ENCODE data around the gene TTC16. TPM values are rescaled to one million over a fixed set of nuclear protein-coding genes. Genes with fewer than 3 reads are reported as not detected.

The TTC16 gene
- total and polyA plus RNA-seq, 4 donors: 1.5 to 5.6 (median 2.7) TPM

DNA sequence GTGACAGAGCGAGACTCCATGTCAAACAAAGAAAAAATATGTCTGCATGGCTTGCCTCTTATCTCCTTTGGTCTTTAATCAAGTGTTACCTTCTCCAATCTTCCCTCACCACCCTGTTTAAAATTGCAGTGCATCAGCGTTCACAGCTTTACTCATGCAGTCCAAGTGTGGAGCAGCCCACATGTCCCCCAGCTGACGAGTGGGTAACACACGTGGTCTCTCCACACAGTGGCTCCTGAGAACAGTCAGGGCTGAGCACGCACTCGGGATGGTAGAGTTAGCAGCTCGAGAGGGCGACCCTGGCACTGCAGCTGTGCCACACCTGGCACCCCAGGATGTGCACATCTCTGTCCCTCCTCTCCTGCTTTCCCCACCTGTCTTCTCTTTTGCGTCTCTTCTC, 35.0 kb upstream of the TTC16 start:
- DNase-seq: no peak
- Histone ChIP-seq H3K9me3 (ENCODE audit: control insufficient read depth in 4 of 4, insufficient read depth in 3 of 4, low read length in 3 of 4) (no peaks in the 10 kb centered on the region), H3K27me3 (ENCODE audit: control insufficient read depth in 3 of 3, insufficient read depth in 3 of 3, low read length in 2 of 3) (no peaks in the 10 kb centered on the region), H3K4me3 (no peak overlapping the region), H3K36me3 (ENCODE audit: control insufficient read depth in 4 of 4, insufficient read depth in 4 of 4, low read length in 4 of 4) (peaks cover 10 to 69% (median 32%) of the 10 kb centered on the region in 4 donors), H3K9ac (ENCODE audit: insufficient read depth in 1 of 2, low read length in 2 of 2) (no peak overlapping the region), H3K27ac (ENCODE audit: low read depth in 1 of 2, low read length in 1 of 2) (no peak overlapping the region), H3K4me1 (ENCODE audit: control insufficient read depth in 5 of 5, insufficient read depth in 5 of 5, low read length in 5 of 5) (no peaks in the 10 kb centered on the region)
- 93 to 94% methylated on average over 9 of the region's 9 CpGs for WGBS, 2 donors
- ATAC-seq (ENCODE audit: insufficient read depth, low FRiP score): no peak
- TF ChIP-seq, protein P1, sequence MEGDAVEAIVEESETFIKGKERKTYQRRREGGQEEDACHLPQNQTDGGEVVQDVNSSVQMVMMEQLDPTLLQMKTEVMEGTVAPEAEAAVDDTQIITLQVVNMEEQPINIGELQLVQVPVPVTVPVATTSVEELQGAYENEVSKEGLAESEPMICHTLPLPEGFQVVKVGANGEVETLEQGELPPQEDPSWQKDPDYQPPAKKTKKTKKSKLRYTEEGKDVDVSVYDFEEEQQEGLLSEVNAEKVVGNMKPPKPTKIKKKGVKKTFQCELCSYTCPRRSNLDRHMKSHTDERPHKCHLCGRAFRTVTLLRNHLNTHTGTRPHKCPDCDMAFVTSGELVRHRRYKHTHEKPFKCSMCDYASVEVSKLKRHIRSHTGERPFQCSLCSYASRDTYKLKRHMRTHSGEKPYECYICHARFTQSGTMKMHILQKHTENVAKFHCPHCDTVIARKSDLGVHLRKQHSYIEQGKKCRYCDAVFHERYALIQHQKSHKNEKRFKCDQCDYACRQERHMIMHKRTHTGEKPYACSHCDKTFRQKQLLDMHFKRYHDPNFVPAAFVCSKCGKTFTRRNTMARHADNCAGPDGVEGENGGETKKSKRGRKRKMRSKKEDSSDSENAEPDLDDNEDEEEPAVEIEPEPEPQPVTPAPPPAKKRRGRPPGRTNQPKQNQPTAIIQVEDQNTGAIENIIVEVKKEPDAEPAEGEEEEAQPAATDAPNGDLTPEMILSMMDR (IDR thresholded peaks at IDR 0.05; ENCODE audit: control extremely low read depth, extremely low read depth): no peak

DNA sequence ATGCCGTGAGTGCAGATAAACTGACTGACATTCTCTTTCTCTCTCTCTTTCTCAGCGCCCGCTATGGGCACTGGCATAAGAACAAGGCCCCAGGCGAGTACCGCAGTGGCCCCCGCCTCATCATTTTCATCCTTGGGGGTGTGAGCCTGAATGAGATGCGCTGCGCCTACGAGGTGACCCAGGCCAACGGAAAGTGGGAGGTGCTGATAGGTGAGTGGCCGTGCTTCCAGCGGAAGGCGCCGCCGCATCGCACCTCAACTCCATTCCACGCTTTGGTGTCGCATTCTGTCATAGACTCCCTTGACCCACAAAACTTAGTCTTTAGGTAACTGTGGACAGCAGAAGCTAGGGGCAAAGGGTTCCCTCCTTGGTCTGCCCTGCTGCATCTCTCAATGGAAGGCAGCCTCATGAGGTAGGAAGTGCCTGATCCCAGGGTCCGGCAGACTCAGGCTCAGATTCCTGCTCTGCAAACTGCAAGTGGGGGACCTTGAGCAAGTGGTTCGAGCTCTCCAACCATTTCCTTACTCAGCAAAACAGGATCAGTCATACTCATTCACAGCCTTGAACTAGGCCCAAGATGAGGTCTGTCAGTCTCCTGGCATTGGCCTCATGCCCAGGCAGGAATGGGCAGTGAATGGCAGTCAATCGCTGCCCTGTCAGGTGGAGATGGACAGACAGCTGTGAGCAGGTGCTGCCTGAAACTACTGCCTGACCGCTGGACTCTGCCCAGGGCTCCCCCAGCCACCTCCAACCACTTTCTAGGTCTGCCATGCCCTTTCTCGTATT, 33.3 kb upstream of the TTC16 start:
- Histone ChIP-seq H3K4me3 (no peak overlapping the region), H3K9ac (ENCODE audit: insufficient read depth in 1 of 2, low read length in 2 of 2) (no peak overlapping the region), H3K4me1 (ENCODE audit: control insufficient read depth in 5 of 5, insufficient read depth in 5 of 5, low read length in 5 of 5) (no peaks in the 10 kb centered on the region), H3K9me3 (ENCODE audit: control insufficient read depth in 4 of 4, insufficient read depth in 3 of 4, low read length in 3 of 4) (no peaks in the 10 kb centered on the region), H3K27ac (ENCODE audit: low read depth in 1 of 2, low read length in 1 of 2) (no peak overlapping the region), H3K36me3 (ENCODE audit: control insufficient read depth in 4 of 4, insufficient read depth in 4 of 4, low read length in 4 of 4) (peaks cover 4 to 65% (median 33%) of the 10 kb centered on the region in 4 donors), H3K27me3 (ENCODE audit: control insufficient read depth in 3 of 3, insufficient read depth in 3 of 3, low read length in 2 of 3) (no peaks in the 10 kb centered on the region)
- TF ChIP-seq, protein P1 (IDR thresholded peaks at IDR 0.05; ENCODE audit: control extremely low read depth, extremely low read depth): no peak
- WGBS, 2 donors: 94 to 95% methylated on average over 22 to 23 of the region's 23 CpGs
- ATAC-seq (ENCODE audit: insufficient read depth, low FRiP score) (no peak), DNase-seq (no peak)

DNA sequence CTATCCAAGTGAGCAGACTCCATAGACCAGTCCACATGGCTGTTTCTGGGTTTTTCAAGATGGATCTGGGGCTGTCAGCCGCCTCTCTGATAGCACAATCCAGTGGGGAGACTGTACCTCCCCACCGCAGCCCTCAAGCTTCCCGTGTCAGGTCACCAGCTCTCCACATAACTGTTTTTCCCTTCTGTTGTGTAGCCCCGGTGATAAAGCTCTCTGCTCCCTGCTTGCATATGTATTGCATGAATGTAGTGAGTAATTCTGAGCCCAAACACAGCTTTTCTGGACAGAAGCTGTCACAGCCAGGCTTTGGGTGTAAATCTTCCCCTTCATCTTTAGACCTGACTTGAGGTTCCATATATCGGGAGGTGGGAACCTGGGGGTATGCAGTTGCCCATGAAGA, 32.2 kb upstream of the TTC16 start:
- TF ChIP-seq, protein P1 (IDR thresholded peaks at IDR 0.05; ENCODE audit: control extremely low read depth, extremely low read depth): no peak
- ATAC-seq (ENCODE audit: insufficient read depth, low FRiP score) (no peak), DNase-seq (no peak)
- Histone ChIP-seq H3K4me1 (ENCODE audit: control insufficient read depth in 5 of 5, insufficient read depth in 5 of 5, low read length in 5 of 5) (no peaks in the 10 kb centered on the region), H3K9ac (ENCODE audit: insufficient read depth in 1 of 2, low read length in 2 of 2) (no peak overlapping the region), H3K36me3 (ENCODE audit: control insufficient read depth in 4 of 4, insufficient read depth in 4 of 4, low read length in 4 of 4) (peaks cover 0 to 67% (median 32%) of the 10 kb centered on the region in 4 donors), H3K4me3 (no peak overlapping the region), H3K27me3 (ENCODE audit: control insufficient read depth in 3 of 3, insufficient read depth in 3 of 3, low read length in 2 of 3) (no peaks in the 10 kb centered on the region), H3K9me3 (ENCODE audit: control insufficient read depth in 4 of 4, insufficient read depth in 3 of 4, low read length in 3 of 4) (no peaks in the 10 kb centered on the region), H3K27ac (ENCODE audit: low read depth in 1 of 2, low read length in 1 of 2) (no peak overlapping the region)
- 94 to 95% methylated on average over 5 of the region's 5 CpGs for WGBS, 2 donors
